ENCODE data around the gene ZFP36L2. TPM values are rescaled to one million over a fixed set of nuclear protein-coding genes. Genes with fewer than 3 reads are reported as not detected.

ZFP36L2 gene
- total RNA-seq, 2 donors from 2014 or later = 77.1 to 114 TPM

- H3K36me3 Mint-ChIP-seq (ENCODE audit: low read depth) = no peaks in the 10 kb centered on the region
- peak; percentile 96 for DNase-seq
- H3K4me3 Mint-ChIP-seq = peak overlapping the region; percentile 87
- peaks cover 57% of the 10 kb centered on the region for H3K4me1 Mint-ChIP-seq
- H3K27me3 Mint-ChIP-seq (ENCODE audit: insufficient read depth) = no peaks in the 10 kb centered on the region
- H3K4me3 ChIP-seq (ENCODE audit: low read length) = no peak overlapping the region
- peak overlapping the region; percentile 94 for H3K27ac Mint-ChIP-seq
- no peaks in the 10 kb centered on the region for H3K9me3 ChIP-seq (ENCODE audit: control insufficient read depth, low read length)
- no peaks in the 10 kb centered on the region for H3K27me3 ChIP-seq (ENCODE audit: control insufficient read depth, insufficient read depth, low read length, poor library complexity, severe bottlenecking)
- peaks cover 25% of the 10 kb centered on the region for H3K4me1 ChIP-seq (ENCODE audit: control insufficient read depth, insufficient read depth, low read length)
- no peak for TF ChIP-seq CTCF (conservative IDR thresholded peaks at IDR 0.05)
- peak overlapping the region; percentile 50 for H3K27ac ChIP-seq (ENCODE audit: low read depth, low read length)
- no peaks in the 10 kb centered on the region for H3K9me3 Mint-ChIP-seq
- peak overlapping the region; percentile 41 for H3K9ac ChIP-seq (ENCODE audit: extremely low read depth, low read length, poor library complexity, severe bottlenecking)
- peaks cover 5% of the 10 kb centered on the region for H3K36me3 ChIP-seq (ENCODE audit: control insufficient read depth, insufficient read depth, low read length)
- WGBS, 2 experiments (ENCODE audit: insufficient coverage in 1 of 2, insufficient read length in 1 of 2) = 31 to 32% methylated on average over 8 to 11 of the region's 11 CpGs
Measured at GRCh38 chr2:43217228-43218154, 8.9 kb downstream of the ZFP36L2 start.

- no peak overlapping the region for H3K27ac ChIP-seq (ENCODE audit: low read depth, low read length)
- no peaks in the 10 kb centered on the region for H3K9me3 ChIP-seq (ENCODE audit: control insufficient read depth, low read length)
- Mint-ChIP-seq H3K27ac (peak overlapping the region; percentile 39), H3K27me3 (ENCODE audit: insufficient read depth) (no peaks in the 10 kb centered on the region), H3K9me3 (no peaks in the 10 kb centered on the region), H3K4me1 (peaks cover 48% of the 10 kb centered on the region), H3K4me3 (no peak overlapping the region), H3K36me3 (ENCODE audit: low read depth) (no peaks in the 10 kb centered on the region)
- DNase-seq = no peak
- peaks cover 24% of the 10 kb centered on the region for H3K4me1 ChIP-seq (ENCODE audit: control insufficient read depth, insufficient read depth, low read length)
- H3K4me3 ChIP-seq (ENCODE audit: low read length) = no peak overlapping the region
- H3K36me3 ChIP-seq (ENCODE audit: control insufficient read depth, insufficient read depth, low read length) = no peaks in the 10 kb centered on the region
- 87 to 90% methylated on average over 7 of the region's 8 CpGs for WGBS, 2 experiments (ENCODE audit: insufficient coverage in 1 of 2, insufficient read length in 1 of 2)
- no peak overlapping the region for H3K9ac ChIP-seq (ENCODE audit: extremely low read depth, low read length, poor library complexity, severe bottlenecking)
- TF ChIP-seq CTCF (conservative IDR thresholded peaks at IDR 0.05) = no peak
- no peaks in the 10 kb centered on the region for H3K27me3 ChIP-seq (ENCODE audit: control insufficient read depth, insufficient read depth, low read length, poor library complexity, severe bottlenecking)
Measured at GRCh38 chr2:43216629-43217028, 9.8 kb downstream of the ZFP36L2 start.

GRCh38 chr2:43215673-43216255 is 10.6 kb downstream of the ZFP36L2 start:
- Mint-ChIP-seq H3K9me3 (no peaks in the 10 kb centered on the region), H3K27me3 (ENCODE audit: insufficient read depth) (no peaks in the 10 kb centered on the region), H3K4me3 (no peak overlapping the region), H3K27ac (no peak overlapping the region), H3K36me3 (ENCODE audit: low read depth) (no peaks in the 10 kb centered on the region), H3K4me1 (peaks cover 41% of the 10 kb centered on the region)
- TF ChIP-seq CTCF (conservative IDR thresholded peaks at IDR 0.05) = no peak
- no peak for DNase-seq
- Histone ChIP-seq H3K4me3 (ENCODE audit: low read length) (no peak overlapping the region), H3K27me3 (ENCODE audit: control insufficient read depth, insufficient read depth, low read length, poor library complexity, severe bottlenecking) (no peaks in the 10 kb centered on the region), H3K36me3 (ENCODE audit: control insufficient read depth, insufficient read depth, low read length) (no peaks in the 10 kb centered on the region), H3K9me3 (ENCODE audit: control insufficient read depth, low read length) (no peaks in the 10 kb centered on the region), H3K9ac (ENCODE audit: extremely low read depth, low read length, poor library complexity, severe bottlenecking) (no peak overlapping the region), H3K4me1 (ENCODE audit: control insufficient read depth, insufficient read depth, low read length) (peaks cover 17% of the 10 kb centered on the region), H3K27ac (ENCODE audit: low read depth, low read length) (no peak overlapping the region)
- WGBS, 2 experiments (ENCODE audit: insufficient coverage in 1 of 2, insufficient read length in 1 of 2) = 75% methylated on average over 4 to 6 of the region's 6 CpGs
